NT2/D1 (cell line): Measurements from ENCODE around the gene AQP10.

Experiments
- SUZ12 ChIP-seq: IDR thresholded peaks from 2 replicates; pipeline ENCODE4 v1.6.1; 2011; ENCODE audit not compliant: insufficient read length, insufficient read depth; ENCODE audit errors: extremely low read depth
- YY1 ChIP-seq: IDR thresholded peaks from 2 replicates; pipeline ENCODE4 v1.6.1; 2011; ENCODE audit not compliant: insufficient read length, insufficient read depth
- ZNF274 ChIP-seq: IDR thresholded peaks from 2 replicates; pipeline ENCODE4 v1.6.1; 2011; ENCODE audit warnings: mild to moderate bottlenecking, low read depth, low read length

DNA sequence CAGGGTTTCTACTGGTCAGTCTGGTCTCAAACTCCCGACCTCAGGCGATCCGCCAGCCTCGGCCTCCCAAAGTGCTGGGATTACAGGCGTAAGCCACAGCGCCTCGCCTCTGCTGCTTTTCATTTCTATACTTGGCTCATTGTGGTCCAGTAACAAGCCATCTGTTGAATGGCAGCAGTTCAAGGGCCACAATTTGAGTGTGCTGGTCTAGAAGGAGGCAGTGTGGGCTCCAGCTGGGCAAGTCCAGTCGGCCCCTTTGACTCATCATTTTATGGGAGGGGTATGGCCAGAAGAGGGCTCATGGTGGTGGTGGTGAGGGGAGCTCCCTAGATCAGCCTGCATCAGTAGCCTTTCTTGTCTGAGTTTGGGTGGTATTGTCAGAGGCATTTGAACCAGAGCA, 37.6 kb downstream of the AQP10 start:
- TF ChIP-seq ZNF274 (no peak), SUZ12 (no peak), YY1 (no peak)
